ENCODE results near the gene ATR. TPM values are rescaled to one million over a fixed set of nuclear protein-coding genes. Genes with fewer than 3 reads are reported as not detected.

Gene ATR
- total and polyA plus RNA-seq, 7 experiments from 2014 or later: 11.3 to 48.3 (median 34.8) TPM

- peaks cover 0 to 26% (median 5%) of the 10 kb centered on the region in 3 experiments for H3K36me3 ChIP-seq (ENCODE audit: control insufficient read depth in 2 of 3, insufficient read depth in 3 of 3, low read length in 3 of 3)
- no peaks in the 10 kb centered on the region for H3K27me3 ChIP-seq (ENCODE audit: control insufficient read depth in 2 of 2, insufficient read depth in 2 of 2, low read length in 2 of 2)
- ATAC-seq (no peak), DNase-seq (no peak)
- Mint-ChIP-seq H3K36me3 (peaks cover 8 to 65% (median 44%) of the 10 kb centered on the region in 5 donors), H3K4me3 (no peak overlapping the region), H3K4me1 (peaks cover 0 to 9% (median 0%) of the 10 kb centered on the region in 7 donors), H3K27me3 (no peaks in the 10 kb centered on the region), H3K9me3 (peaks cover 0 to 5% (median 0%) of the 10 kb centered on the region in 11 donors), H3K27ac (peak overlapping the region in 2 of 9 donors; percentile 11 to 19)
- H3K9me3 ChIP-seq (ENCODE audit: control insufficient read depth in 2 of 3, low read length in 3 of 3): no peaks in the 10 kb centered on the region
- H3K4me1 ChIP-seq (ENCODE audit: control insufficient read depth in 2 of 2, insufficient read depth in 2 of 2, low read length in 2 of 2): no peaks in the 10 kb centered on the region
- ChIA-PET POLR2A (interaction anchor here (0.7 kb wide), 1 partner anchor 14 kb away, joined by 3 read pairs; no protein-coding TSS in a partner anchor), CTCF (interaction anchor here (0.7 kb wide), 1 partner anchor 1604 kb away, joined by 3 read pairs; no protein-coding TSS in a partner anchor)
- no peak overlapping the region for H3K4me3 ChIP-seq (ENCODE audit: low read length)
- intact Hi-C loops (cut with micrococcal nuclease): no loop called here
- no peak overlapping the region for H3K27ac ChIP-seq (ENCODE audit: low read depth, low read length)
Observed at GRCh38 chr3:142501004-142501926, 77.3 kb downstream of the ATR start.

GRCh38 chr3:142500211-142500610, 78.3 kb downstream of the ATR start:
- peaks cover 0 to 5% (median 0%) of the 10 kb centered on the region in 11 donors for H3K9me3 Mint-ChIP-seq
- no peaks in the 10 kb centered on the region for H3K4me1 ChIP-seq (ENCODE audit: control insufficient read depth in 2 of 2, insufficient read depth in 2 of 2, low read length in 2 of 2)
- peaks cover 10 to 65% (median 43%) of the 10 kb centered on the region in 5 donors for H3K36me3 Mint-ChIP-seq
- H3K4me3 Mint-ChIP-seq: no peak overlapping the region
- peaks cover 0 to 4% (median 0%) of the 10 kb centered on the region in 7 donors for H3K4me1 Mint-ChIP-seq
- H3K27ac Mint-ChIP-seq: no peak overlapping the region
- H3K27me3 Mint-ChIP-seq: no peaks in the 10 kb centered on the region
- POLR2A ChIA-PET: interaction anchor here (0.7 kb wide), 1 partner anchor 15 kb away, joined by 3 read pairs; no protein-coding TSS in a partner anchor
- intact Hi-C loops (cut with micrococcal nuclease): no loop called here
- ATAC-seq (no peak), DNase-seq (no peak)
- no peak overlapping the region for H3K27ac ChIP-seq (ENCODE audit: low read depth, low read length)
- CTCF ChIA-PET: interaction anchor here (0.7 kb wide), 1 partner anchor 1603 kb away, joined by 3 read pairs; no protein-coding TSS in a partner anchor
- no peak overlapping the region for H3K4me3 ChIP-seq (ENCODE audit: low read length)
- H3K27me3 ChIP-seq (ENCODE audit: control insufficient read depth in 2 of 2, insufficient read depth in 2 of 2, low read length in 2 of 2): no peaks in the 10 kb centered on the region
- no peaks in the 10 kb centered on the region for H3K9me3 ChIP-seq (ENCODE audit: control insufficient read depth in 2 of 3, low read length in 3 of 3)
- peaks cover 0 to 25% (median 5%) of the 10 kb centered on the region in 3 experiments for H3K36me3 ChIP-seq (ENCODE audit: control insufficient read depth in 2 of 3, insufficient read depth in 3 of 3, low read length in 3 of 3)

- H3K27ac ChIP-seq (ENCODE audit: low read depth, low read length): no peak overlapping the region
- peaks cover 0 to 26% (median 5%) of the 10 kb centered on the region in 3 experiments for H3K36me3 ChIP-seq (ENCODE audit: control insufficient read depth in 2 of 3, insufficient read depth in 3 of 3, low read length in 3 of 3)
- no peaks in the 10 kb centered on the region for H3K4me1 ChIP-seq (ENCODE audit: control insufficient read depth in 2 of 2, insufficient read depth in 2 of 2, low read length in 2 of 2)
- Mint-ChIP-seq H3K36me3 (peaks cover 19 to 73% (median 46%) of the 10 kb centered on the region in 5 donors), H3K4me1 (peaks cover 0 to 4% (median 0%) of the 10 kb centered on the region in 7 donors), H3K9me3 (peaks cover 0 to 5% (median 0%) of the 10 kb centered on the region in 11 donors), H3K27me3 (no peaks in the 10 kb centered on the region), H3K27ac (no peak overlapping the region), H3K4me3 (no peak overlapping the region)
- no peak overlapping the region for H3K4me3 ChIP-seq (ENCODE audit: low read length)
- no peaks in the 10 kb centered on the region for H3K27me3 ChIP-seq (ENCODE audit: control insufficient read depth in 2 of 2, insufficient read depth in 2 of 2, low read length in 2 of 2)
- ATAC-seq (no peak), DNase-seq (no peak)
- ChIA-PET POLR2A (interaction anchor here (0.6 to 1.2 kb wide), 3 partner anchors 10 to 52 kb away, joined by 3 to 5 read pairs (median 3); no protein-coding TSS in a partner anchor), CTCF (no interaction called here)
- intact Hi-C loops (cut with micrococcal nuclease): no loop called here
- no peaks in the 10 kb centered on the region for H3K9me3 ChIP-seq (ENCODE audit: control insufficient read depth in 2 of 3, low read length in 3 of 3)
Observed at GRCh38 chr3:142498397-142499180, 79.9 kb downstream of the ATR start.

- H3K27me3 Mint-ChIP-seq: no peaks in the 10 kb centered on the region
- H3K27ac ChIP-seq (ENCODE audit: low read depth, low read length): no peak overlapping the region
- peaks cover 0 to 5% (median 0%) of the 10 kb centered on the region in 11 donors for H3K9me3 Mint-ChIP-seq
- no peaks in the 10 kb centered on the region for H3K27me3 ChIP-seq (ENCODE audit: control insufficient read depth in 2 of 2, insufficient read depth in 2 of 2, low read length in 2 of 2)
- no peak overlapping the region for H3K4me3 Mint-ChIP-seq
- H3K27ac Mint-ChIP-seq: no peak overlapping the region
- ChIA-PET POLR2A (no interaction called here), CTCF (no interaction called here)
- no peaks in the 10 kb centered on the region for H3K4me1 ChIP-seq (ENCODE audit: control insufficient read depth in 2 of 2, insufficient read depth in 2 of 2, low read length in 2 of 2)
- no peak for DNase-seq
- peaks cover 0 to 4% (median 0%) of the 10 kb centered on the region in 7 donors for H3K4me1 Mint-ChIP-seq
- H3K36me3 ChIP-seq (ENCODE audit: control insufficient read depth in 2 of 3, insufficient read depth in 3 of 3, low read length in 3 of 3): peaks cover 0 to 32% (median 5%) of the 10 kb centered on the region in 3 experiments
- intact Hi-C loops (cut with micrococcal nuclease): no loop called here
- no peak overlapping the region for H3K4me3 ChIP-seq (ENCODE audit: low read length)
- peaks cover 19 to 76% (median 50%) of the 10 kb centered on the region in 5 donors for H3K36me3 Mint-ChIP-seq
- ATAC-seq: no peak
- H3K9me3 ChIP-seq (ENCODE audit: control insufficient read depth in 2 of 3, low read length in 3 of 3): no peaks in the 10 kb centered on the region
Observed at GRCh38 chr3:142497729-142498128, 80.8 kb downstream of the ATR start.

GRCh38 chr3:142495103-142495502, 83.4 kb downstream of the ATR start:
- Mint-ChIP-seq H3K27me3 (no peaks in the 10 kb centered on the region), H3K27ac (no peak overlapping the region), H3K36me3 (peaks cover 29 to 77% (median 57%) of the 10 kb centered on the region in 5 donors), H3K9me3 (peaks cover 0 to 2% (median 0%) of the 10 kb centered on the region in 11 donors), H3K4me3 (no peak overlapping the region), H3K4me1 (no peaks in the 10 kb centered on the region)
- ChIA-PET CTCF (no interaction called here), POLR2A (no interaction called here)
- ATAC-seq (no peak), DNase-seq (no peak)
- Histone ChIP-seq H3K9me3 (ENCODE audit: control insufficient read depth in 2 of 3, low read length in 3 of 3) (no peaks in the 10 kb centered on the region), H3K4me1 (ENCODE audit: control insufficient read depth in 2 of 2, insufficient read depth in 2 of 2, low read length in 2 of 2) (no peaks in the 10 kb centered on the region), H3K27me3 (ENCODE audit: control insufficient read depth in 2 of 2, insufficient read depth in 2 of 2, low read length in 2 of 2) (no peaks in the 10 kb centered on the region), H3K27ac (ENCODE audit: low read depth, low read length) (no peak overlapping the region), H3K36me3 (ENCODE audit: control insufficient read depth in 2 of 3, insufficient read depth in 3 of 3, low read length in 3 of 3) (peaks cover 3 to 44% (median 5%) of the 10 kb centered on the region in 3 experiments), H3K4me3 (ENCODE audit: low read length) (no peak overlapping the region)
- intact Hi-C loops (cut with micrococcal nuclease): no loop called here

- no peak overlapping the region for H3K27ac ChIP-seq (ENCODE audit: low read depth, low read length)
- Mint-ChIP-seq H3K4me3 (no peak overlapping the region), H3K36me3 (peaks cover 36 to 87% (median 72%) of the 10 kb centered on the region in 5 donors), H3K9me3 (peaks cover 0 to 2% (median 0%) of the 10 kb centered on the region in 11 donors), H3K27me3 (no peaks in the 10 kb centered on the region), H3K4me1 (no peaks in the 10 kb centered on the region), H3K27ac (peak overlapping the region in 1 of 9 donors; percentile 11)
- POLR2A ChIA-PET: interaction anchor here (0.7 kb wide), 1 partner anchor 621 kb away, joined by 3 read pairs; no protein-coding TSS in a partner anchor
- no peaks in the 10 kb centered on the region for H3K27me3 ChIP-seq (ENCODE audit: control insufficient read depth in 2 of 2, insufficient read depth in 2 of 2, low read length in 2 of 2)
- no peaks in the 10 kb centered on the region for H3K9me3 ChIP-seq (ENCODE audit: control insufficient read depth in 2 of 3, low read length in 3 of 3)
- DNase-seq (no peak), ATAC-seq (no peak)
- CTCF ChIA-PET: no interaction called here
- no peak overlapping the region for H3K4me3 ChIP-seq (ENCODE audit: low read length)
- intact Hi-C loops (cut with micrococcal nuclease): no loop called here
- peaks cover 5 to 53% (median 10%) of the 10 kb centered on the region in 3 experiments for H3K36me3 ChIP-seq (ENCODE audit: control insufficient read depth in 2 of 3, insufficient read depth in 3 of 3, low read length in 3 of 3)
- no peaks in the 10 kb centered on the region for H3K4me1 ChIP-seq (ENCODE audit: control insufficient read depth in 2 of 2, insufficient read depth in 2 of 2, low read length in 2 of 2)
Observed at GRCh38 chr3:142492184-142492583, 86.3 kb downstream of the ATR start.

Measured in naive thymus-derived CD4-positive, alpha-beta T cell (primary cell).